Nephron progenitor cell (in vitro differentiated cells): Measurements from ENCODE around the gene FRMD8.

ENCODE experiments used
- DNase-seq: peaks from one replicate; pipeline ENCODE4 v3.0.0; 2021
- H3K27ac Mint-ChIP-seq: 2 replicates; pipeline ENCODE4 v1.8.0; 2021; ENCODE audit warnings: mild to moderate bottlenecking, moderate library complexity, mixed read lengths
- H3K27me3 Mint-ChIP-seq: 2 replicates; pipeline ENCODE4 v1.8.0; 2021; ENCODE audit warnings: mild to moderate bottlenecking, low read depth, mixed read lengths; ENCODE audit not compliant: poor library complexity
- H3K36me3 Mint-ChIP-seq: 2 replicates; pipeline ENCODE4 v1.8.0; 2021; ENCODE audit warnings: low read depth, mixed read lengths
- H3K4me1 Mint-ChIP-seq: 2 replicates; pipeline ENCODE4 v1.8.0; 2021; ENCODE audit warnings: mixed read lengths
- H3K4me3 Mint-ChIP-seq: 2 replicates; pipeline ENCODE4 v1.8.0; 2021; ENCODE audit warnings: mild to moderate bottlenecking, moderate library complexity, mixed read lengths
- H3K9me3 Mint-ChIP-seq: 2 replicates; pipeline ENCODE4 v1.8.0; 2021; ENCODE audit warnings: mild to moderate bottlenecking, moderate library complexity, mixed read lengths
- TF ChIP-seq, protein P1 (sequence below): fragments of 200-600 bp; sonication (generic); IDR thresholded peaks from 2 replicates; pipeline ENCODE4 v1.5.0; 2021; ENCODE audit warnings: antibody characterized with exemption

The FRMD8 gene

GRCh38 chr11:65380460-65381119 lies 5.8 kb upstream of the FRMD8 start:
- Mint-ChIP-seq H3K4me1 (peaks cover 48% of the 10 kb centered on the region), H3K36me3 (no peaks in the 10 kb centered on the region), H3K9me3 (no peaks in the 10 kb centered on the region), H3K27ac (no peak overlapping the region), H3K4me3 (no peak overlapping the region), H3K27me3 (peaks cover 6% of the 10 kb centered on the region)
- TF ChIP-seq, protein P1, sequence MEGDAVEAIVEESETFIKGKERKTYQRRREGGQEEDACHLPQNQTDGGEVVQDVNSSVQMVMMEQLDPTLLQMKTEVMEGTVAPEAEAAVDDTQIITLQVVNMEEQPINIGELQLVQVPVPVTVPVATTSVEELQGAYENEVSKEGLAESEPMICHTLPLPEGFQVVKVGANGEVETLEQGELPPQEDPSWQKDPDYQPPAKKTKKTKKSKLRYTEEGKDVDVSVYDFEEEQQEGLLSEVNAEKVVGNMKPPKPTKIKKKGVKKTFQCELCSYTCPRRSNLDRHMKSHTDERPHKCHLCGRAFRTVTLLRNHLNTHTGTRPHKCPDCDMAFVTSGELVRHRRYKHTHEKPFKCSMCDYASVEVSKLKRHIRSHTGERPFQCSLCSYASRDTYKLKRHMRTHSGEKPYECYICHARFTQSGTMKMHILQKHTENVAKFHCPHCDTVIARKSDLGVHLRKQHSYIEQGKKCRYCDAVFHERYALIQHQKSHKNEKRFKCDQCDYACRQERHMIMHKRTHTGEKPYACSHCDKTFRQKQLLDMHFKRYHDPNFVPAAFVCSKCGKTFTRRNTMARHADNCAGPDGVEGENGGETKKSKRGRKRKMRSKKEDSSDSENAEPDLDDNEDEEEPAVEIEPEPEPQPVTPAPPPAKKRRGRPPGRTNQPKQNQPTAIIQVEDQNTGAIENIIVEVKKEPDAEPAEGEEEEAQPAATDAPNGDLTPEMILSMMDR, result no peak
- no peak for DNase-seq

GRCh38 chr11:65381716-65382032 lies 4.8 kb upstream of the FRMD8 start:
- Mint-ChIP-seq H3K27ac (peak overlapping the region; percentile 80), H3K9me3 (no peaks in the 10 kb centered on the region), H3K36me3 (no peaks in the 10 kb centered on the region), H3K4me3 (peak overlapping the region; percentile 44), H3K4me1 (peaks cover 48% of the 10 kb centered on the region), H3K27me3 (peaks cover 3% of the 10 kb centered on the region)
- TF ChIP-seq, protein P1, result no peak
- DNase-seq, result no peak

DNA sequence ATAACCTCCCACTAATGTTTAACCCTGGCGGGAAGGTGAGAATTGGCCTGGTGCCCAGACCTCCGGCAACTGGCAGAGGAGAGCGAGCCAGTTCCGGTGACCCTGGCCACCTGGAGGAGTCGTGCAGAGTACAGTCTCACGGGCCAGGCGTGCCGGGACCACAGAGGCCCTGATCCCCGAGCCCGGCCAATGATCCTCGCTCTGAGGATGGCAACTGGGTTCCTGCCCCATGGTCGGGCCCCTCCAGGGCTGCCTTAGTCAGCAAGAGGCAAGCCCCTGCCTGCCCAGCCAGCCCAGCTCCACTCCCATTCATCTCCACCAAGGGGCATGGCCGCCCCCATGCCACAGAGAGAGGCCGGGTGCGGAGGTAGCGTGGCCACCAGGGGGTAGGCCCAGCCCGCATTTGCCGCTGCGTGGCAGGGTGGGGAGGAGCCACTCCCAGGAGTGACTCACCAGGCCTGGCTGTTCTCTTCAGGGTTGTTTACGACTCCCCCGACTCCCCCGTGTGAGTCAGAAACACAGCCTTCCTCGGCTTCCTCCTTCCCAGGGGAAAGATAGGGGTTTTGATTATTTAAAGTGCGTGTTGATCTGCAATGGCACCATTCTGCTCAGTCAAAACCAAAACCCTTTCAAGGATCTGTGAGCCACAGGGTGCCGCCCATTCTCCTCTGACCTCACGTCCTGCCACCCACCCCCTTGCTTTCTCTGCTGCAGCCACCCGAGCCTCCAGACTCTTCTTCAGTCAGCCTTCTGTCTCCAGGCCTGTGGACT lies 4.2 kb upstream of the FRMD8 start, which contains the start of gene SLC25A45:
SLC25A45 (minus strand) TSS at position 614 of the 771 bp plus-strand sequence. CDS start 695 bp downstream, outside the sequence.
- no peaks in the 10 kb centered on the region for H3K9me3 Mint-ChIP-seq

DNA sequence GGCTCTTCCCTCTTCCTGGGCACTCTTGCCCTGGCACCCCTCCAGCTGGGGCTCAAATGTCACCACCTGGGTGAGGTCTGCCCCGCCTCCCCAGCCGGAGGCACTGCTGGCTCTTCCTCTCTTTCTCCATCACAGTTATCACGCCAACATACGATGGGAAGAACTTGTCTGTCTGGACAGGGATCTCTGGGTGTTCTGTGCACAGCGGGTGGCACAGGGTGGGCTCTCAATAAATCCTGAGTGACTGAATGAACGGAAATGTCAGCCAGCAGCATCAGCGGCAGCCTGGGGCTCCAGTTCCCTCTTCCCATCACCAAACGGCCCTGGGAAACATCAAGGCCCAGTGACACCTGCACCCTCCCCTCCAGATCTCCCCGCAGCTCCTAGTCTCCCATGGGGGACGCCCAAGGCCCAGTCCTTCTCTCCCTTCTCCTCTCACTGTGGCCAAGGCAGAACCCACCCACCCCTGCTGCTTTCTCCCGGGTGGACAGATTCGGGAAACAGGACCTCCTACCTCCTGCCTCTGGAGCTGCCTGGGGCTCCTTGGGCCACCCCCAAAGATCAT lies 3.6 kb upstream of the FRMD8 start:
- no peaks in the 10 kb centered on the region for H3K9me3 Mint-ChIP-seq
- peak overlapping the region; percentile 63 for H3K4me3 Mint-ChIP-seq
- peaks cover 44% of the 10 kb centered on the region for H3K4me1 Mint-ChIP-seq
- no peak for DNase-seq
- peaks cover 3% of the 10 kb centered on the region for H3K27me3 Mint-ChIP-seq
- no peaks in the 10 kb centered on the region for H3K36me3 Mint-ChIP-seq
- H3K27ac Mint-ChIP-seq, result peak overlapping the region; percentile 99
- TF ChIP-seq, protein P1, result no peak

More for the DNA sequence above, 4.2 kb upstream of the FRMD8 start, which contains the start of gene SLC25A45:
- peak; percentile 78 for DNase-seq
- H3K36me3 Mint-ChIP-seq, result no peaks in the 10 kb centered on the region
- peak within 1 kb of the TSS; percentile 99 for H3K27ac Mint-ChIP-seq
- H3K4me3 Mint-ChIP-seq, result peak within 1 kb of the TSS; percentile 63
- TF ChIP-seq, protein P1, result peak; percentile 55
- peaks cover 48% of the 10 kb centered on the region for H3K4me1 Mint-ChIP-seq
- H3K27me3 Mint-ChIP-seq, result peaks cover 3% of the 10 kb centered on the region

DNA sequence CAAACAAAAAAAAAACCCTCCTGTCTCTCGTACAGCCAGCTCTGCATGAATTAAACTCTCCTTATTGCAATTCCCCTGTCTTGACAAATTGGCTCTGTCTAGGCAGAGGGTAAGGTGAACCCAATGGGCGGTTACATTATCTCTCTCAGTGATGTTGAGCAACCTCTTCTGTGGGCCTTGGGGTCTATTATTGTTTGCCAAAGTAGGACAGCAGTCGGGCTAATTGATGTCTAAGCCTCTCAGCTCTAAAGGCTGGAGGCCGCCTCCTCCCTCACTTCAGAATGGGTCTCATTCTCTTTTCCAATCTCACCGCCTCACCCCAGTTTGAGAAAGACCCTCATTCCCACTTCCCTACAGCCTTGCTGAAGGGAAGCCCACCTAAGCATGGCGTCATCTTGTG lies 2.7 kb upstream of the FRMD8 start:
- no peak for DNase-seq
- H3K27me3 Mint-ChIP-seq, result peaks cover 3% of the 10 kb centered on the region
- H3K4me3 Mint-ChIP-seq, result peak overlapping the region; percentile 58
- H3K27ac Mint-ChIP-seq, result peak overlapping the region; percentile 26
- H3K36me3 Mint-ChIP-seq, result no peaks in the 10 kb centered on the region
- H3K4me1 Mint-ChIP-seq, result peaks cover 43% of the 10 kb centered on the region
- TF ChIP-seq, protein P1, result no peak
- no peaks in the 10 kb centered on the region for H3K9me3 Mint-ChIP-seq
